Measurements from ENCODE around the gene BLOC1S5.

The BLOC1S5 gene

GRCh38 chr6:8063761-8064637 lies at the start of gene BLOC1S5:
Gene BLOC1S5, minus strand, starts transcription at chr6:8064389. Its CDS starts 13 bp downstream, at chr6:8064376.
- DNase-seq: peak; percentile 98

- DNase-seq: no peak
Measured at GRCh38 chr6:8113131-8113654, 49.0 kb upstream of the BLOC1S5 start.

DNA sequence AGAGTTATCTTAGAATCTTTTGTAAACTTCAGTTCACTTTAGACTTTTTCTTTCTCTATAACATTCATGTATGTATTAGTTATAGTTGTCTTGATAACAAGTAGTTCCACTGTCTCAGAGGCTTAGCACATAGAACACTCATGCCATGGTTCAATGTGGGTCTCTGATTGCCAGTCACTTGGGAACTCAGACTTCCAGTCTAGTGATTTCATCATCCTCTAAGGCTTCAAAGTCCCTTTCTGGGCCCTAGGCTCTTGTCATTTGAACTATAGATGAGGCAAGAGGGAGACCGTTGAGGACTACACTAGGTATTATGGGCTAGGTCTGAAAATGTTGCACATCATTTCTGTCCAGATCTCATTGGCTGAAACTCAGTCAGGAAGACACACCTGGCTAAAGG lies 46.5 kb upstream of the BLOC1S5 start:
- DNase-seq: no peak

- DNase-seq: no peak
Measured at GRCh38 chr6:8110117-8110721, 46.0 kb upstream of the BLOC1S5 start.

DNA sequence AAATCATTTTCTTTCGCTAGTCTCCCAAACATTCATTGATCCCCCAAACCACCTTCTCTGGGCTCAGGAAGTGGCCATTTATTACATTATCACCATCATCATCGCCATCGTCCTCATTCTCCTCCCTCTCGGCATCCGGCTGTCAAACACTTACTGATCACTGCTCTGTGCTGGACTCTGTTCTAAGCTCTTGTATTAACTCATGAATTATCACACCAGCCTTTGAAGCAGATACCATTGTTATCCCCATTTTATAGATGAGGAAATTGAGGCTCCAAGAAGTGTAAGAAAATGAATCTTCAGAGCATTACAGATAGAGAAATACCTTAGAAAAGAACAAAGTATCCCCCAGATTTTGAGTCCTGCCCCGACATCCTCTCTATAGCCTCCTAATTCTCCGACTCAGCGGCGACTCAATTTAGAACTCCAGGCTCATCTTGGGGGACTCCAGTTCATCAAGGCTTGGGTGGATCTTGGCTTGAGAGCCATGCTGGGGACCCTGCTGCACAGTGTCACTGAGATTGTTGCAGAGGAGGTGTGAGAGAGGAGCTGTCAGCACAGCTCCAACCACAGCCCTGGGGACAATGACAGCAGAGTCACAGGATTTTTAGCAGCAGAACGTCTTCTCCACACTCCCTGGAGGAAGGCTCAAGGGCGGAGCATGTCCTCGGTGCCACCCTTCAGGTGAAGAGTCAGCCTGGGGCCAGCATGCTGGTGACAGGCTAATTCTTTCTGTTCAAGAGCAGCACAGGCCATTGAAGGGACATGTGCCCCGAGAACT lies 44.8 kb upstream of the BLOC1S5 start:
- no peak for DNase-seq

DNA sequence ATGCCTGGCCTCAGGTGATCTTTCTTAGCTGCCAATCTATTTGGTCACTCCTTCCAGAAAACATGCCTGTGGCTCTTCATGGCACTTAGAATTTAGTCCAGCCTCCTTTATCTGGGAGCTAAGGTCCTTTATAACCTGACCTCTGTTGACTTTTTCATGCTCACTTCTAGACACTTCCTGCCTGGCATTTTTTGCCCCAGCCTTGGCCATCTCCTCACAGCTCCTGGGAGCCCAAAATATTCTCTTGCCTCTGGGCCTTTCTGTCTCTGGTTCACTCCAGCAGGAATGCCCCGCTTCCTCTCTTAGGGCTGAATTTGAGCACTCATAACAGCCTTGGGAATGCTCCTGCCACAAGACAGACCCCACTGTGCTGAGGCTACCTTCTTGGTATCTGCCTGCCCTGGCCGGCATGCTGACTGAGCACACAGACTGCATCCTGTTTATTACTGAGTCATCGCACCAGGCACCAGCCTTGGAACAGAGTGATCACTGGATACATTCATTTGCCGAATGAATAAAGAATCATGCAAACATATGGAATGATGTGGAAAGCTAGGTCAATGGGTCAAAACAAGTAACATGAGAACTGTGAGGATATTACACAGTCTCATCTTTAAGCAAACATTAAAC lies 44.0 kb upstream of the BLOC1S5 start:
- DNase-seq: no peak

DNA sequence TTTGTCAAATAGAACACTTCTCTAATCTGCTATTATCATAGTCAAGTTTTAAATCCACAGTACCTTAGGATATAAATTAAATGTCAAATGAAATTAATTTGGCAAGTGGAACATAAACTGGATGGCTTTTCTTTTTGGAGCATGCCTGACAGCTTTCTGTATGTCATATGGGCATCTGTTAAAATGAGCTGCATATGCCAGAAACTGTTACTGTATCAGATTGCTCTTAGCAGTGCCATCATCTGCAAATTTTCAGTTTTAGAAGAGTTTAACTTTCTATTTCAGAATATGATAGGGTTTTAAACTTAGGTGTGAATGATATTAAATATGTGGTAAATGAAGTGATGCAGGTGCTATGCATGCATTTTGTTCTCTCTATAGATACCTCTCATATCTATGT lies 41.6 kb upstream of the BLOC1S5 start:
- DNase-seq: no peak

- no peak for DNase-seq
Measured at GRCh38 chr6:8103726-8104125, 39.5 kb upstream of the BLOC1S5 start.

DNA sequence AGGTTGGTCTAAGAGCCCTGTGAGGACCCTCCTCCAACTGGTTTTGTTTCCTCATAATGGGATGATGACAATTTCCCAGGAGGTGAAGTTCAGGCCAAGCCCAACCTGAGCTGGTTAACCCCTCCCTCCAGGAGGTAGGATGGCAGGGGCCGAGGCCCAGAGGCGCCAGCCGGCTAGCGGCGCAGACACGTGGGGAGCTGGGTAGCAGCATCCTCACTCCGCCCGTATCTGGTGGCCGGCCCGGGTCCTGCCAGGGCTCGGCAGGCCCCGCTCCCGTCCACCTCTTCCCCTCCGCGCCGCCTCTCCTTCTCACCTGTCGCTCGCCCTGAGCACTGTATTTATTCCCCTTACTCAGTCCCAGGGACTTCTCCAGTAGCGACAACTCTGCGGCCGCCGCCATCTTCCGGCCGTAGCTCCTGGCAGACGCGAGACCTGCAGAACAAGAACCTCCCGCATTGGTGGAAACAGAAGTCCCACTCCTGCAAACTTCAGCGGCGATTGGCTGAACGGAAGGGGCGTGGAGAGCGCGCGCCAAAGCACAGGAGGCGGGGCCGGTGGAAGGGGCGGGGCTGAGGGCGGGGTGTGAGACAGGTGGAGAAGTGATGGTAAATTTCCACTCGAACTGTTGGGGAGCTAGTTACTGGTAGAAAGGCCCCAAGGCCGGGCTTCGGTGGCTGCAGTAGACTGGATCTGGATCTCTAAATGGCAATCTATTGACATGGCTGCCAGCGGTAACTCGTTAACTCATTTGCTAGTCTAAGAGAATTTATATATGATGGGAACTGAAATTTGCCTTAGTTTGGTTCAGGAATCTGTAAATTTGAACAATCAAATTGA lies 38.2 kb upstream of the BLOC1S5 start, which contains the start of gene EEF1E1:
EEF1E1 (minus strand) TSS at position 427 of the 837 bp plus-strand sequence; CDS start at position 400, 27 bp downstream.
- DNase-seq: peak; percentile 100

- DNase-seq: no peak
Measured at GRCh38 chr6:8100159-8100854, 36.1 kb upstream of the BLOC1S5 start.

DNA sequence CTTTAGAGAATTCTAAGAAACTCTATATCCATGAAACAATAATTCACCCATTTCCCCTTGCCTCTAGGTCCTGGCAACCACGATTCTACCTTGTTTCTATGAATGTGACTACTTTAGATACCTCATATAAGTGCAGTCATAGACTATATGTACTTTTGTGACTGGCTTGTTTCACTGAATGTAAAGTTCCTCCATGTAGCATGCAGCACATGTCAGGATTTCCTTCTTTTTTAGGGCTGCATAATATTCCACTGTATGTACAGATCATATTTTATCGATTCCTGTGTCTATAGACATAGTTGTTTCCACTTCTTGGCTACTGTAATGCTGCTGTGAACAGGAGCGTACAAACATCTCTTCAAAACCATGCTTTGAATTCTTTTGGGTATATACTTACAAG lies 26.5 kb upstream of the BLOC1S5 start:
- no peak for DNase-seq

DNA sequence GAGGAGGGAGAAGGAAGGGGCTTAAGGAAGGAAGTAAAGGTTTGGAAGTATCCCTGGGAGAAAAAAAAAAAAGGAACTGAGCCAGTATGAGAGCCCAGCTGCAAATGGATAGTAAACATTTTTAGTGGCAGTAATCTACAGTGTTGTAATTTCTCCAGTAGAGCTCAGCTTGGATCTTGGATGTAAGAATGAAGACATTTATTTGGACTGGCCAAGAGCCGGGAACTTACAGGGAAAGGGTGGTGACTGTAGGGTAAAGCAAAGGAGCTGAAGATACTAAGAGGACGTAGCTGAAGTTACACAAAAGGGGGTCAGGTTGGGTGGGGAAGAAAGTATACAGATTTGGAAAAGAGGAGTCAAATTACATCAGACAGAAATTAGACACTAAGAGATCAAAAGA lies 24.7 kb upstream of the BLOC1S5 start:
- no peak for DNase-seq

DNA sequence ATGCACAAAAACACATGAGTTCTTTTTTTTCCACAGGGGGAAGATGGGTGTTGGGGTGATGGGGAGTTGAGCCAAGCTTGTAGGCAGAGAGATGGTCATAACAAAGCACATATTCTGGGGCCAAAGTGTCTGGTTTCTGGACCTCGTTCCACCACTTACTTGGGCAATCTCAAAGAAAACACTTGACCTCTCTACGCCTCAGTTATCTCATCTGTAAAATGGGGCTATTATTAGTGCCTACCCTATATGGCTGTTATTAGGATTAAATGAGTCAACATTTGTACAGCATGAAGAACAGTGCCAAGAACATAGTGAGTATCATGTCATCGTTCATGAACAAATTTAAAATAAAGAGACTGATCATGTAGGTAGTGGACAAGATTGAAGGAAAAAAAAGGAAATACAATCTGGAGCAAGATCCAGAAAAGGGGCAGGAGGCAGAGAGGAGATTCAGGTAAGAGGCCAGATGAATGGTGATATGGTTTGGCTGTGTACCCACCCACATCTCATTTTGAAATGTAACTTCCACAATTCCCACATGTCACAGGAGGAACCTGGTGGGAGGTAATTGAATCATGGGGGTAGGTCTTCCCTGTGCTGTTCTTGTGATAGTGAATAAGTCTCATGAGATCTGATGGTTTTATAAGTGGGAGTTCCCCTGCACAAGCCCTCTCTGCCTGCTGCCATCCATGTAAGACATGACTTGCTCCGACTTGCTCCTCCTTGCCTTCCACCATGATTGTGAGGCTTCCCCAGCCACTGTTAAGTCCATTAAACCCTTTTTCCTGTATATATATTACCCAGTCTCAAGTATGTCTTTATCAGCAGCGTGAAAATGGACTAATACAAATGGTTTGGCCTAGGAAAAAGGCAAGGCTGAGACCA lies 23.9 kb upstream of the BLOC1S5 start:
- DNase-seq: no peak

GRCh38 chr6:8086755-8087306 lies 22.6 kb upstream of the BLOC1S5 start:
- DNase-seq: no peak

DNA sequence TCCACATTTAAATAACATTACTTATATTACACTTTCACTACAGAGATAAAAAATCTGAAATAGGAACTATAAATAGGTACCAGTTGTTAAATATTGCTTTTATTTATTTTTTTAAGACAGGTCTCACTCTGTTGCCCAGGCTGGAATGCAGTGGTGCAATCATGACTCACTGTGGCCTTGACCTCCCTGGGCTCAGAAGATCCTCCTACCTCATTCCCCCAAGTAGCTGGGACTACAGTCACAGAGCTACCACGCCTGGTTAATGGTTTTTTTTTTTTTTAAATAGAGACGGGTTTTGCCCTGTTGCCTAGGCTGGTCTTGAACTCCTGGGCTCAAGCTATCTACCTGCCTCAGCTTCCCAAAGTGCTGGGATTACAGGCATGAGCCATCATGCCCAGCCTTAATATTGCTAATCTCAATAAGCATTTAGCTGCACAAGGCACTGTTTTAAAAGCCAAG lies 20.9 kb upstream of the BLOC1S5 start:
- no peak for DNase-seq

- DNase-seq: no peak
Measured at GRCh38 chr6:8084586-8084985, 20.4 kb upstream of the BLOC1S5 start.

DNA sequence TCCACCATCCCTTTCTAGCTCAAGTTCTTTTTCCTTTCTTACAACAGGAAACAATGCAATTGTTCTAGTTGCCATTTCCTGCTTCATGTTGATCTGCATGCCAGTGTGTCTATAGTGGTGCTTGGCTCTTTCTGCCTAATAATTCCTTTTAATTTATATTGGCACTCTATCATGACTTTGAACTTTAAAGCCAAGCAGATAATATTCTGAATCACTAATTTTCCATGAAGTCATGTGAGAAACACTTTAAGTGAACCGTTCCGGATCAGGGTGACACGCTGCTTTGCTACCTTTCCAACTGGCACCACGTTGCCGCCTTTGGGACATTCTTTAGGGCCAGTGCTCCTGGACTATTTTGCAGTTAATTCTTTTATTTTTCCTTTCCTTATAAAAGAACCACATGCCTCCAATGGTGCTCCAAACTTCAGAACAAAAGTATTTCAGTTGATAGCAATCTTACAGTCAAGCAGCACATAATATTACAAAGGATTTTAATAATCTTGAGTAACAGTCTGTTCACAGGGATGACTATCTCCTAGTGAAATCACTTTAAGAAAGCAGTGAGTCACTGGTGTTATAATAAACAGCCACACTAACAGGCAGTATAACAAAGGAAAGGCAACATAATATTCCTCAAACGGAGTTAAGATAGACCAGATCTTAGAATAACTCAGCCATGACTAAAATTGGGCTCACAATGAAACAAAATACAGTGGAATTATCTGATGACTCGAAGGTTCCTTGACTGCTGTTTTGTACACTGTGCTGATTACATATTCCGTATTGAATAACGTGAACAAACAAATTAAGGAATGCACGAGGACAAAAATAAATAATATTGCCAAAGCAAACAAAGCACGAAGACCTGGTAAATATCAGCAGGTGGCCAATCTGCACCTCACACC lies 19.0 kb upstream of the BLOC1S5 start:
- no peak for DNase-seq

- DNase-seq: no peak
Measured at GRCh38 chr6:8082572-8082953, 18.4 kb upstream of the BLOC1S5 start.

All from activated T-cell treated with anti-CD3 and anti-CD28 coated beads for 4 hours (primary cell).